Ascending aorta (tissue), 2 donors: ENCODE data around the gene ZBTB7C. TPM values are rescaled to one million over a fixed set of nuclear protein-coding genes. Genes with fewer than 3 reads are reported as not detected.

ENCODE experiments used
- DNase-seq, 2 donors: peaks; one replicate each; pipeline ENCODE4 v3.0.0-alpha.2; 2019; ENCODE audit warnings: low spot score in 2 of 2
- H3K27ac ChIP-seq, 2 donors: fragments of 200-600 bp; sonication (generic); one replicate each; pipeline ENCODE4 v1.5.1; 2016 to 2017; ENCODE audit warnings: mild to moderate bottlenecking in 1 of 2
- H3K27me3 ChIP-seq: fragments of 200-600 bp; sonication (generic); one replicate; pipeline ENCODE4 v1.5.1; 2017
- H3K36me3 ChIP-seq, 2 donors: fragments of 200-600 bp; sonication (generic); one replicate each; pipeline ENCODE4 v1.5.1; 2016
- H3K4me1 ChIP-seq, 2 donors: fragments of 200-600 bp; sonication (generic); one replicate each; pipeline ENCODE4 v1.5.1; 2016 to 2017; ENCODE audit warnings: mild to moderate bottlenecking in 1 of 2
- H3K4me3 ChIP-seq, 2 donors: fragments of 200-600 bp; sonication (generic); one replicate each; pipeline ENCODE4 v1.5.1; 2016 to 2017; ENCODE audit warnings: mild to moderate bottlenecking in 1 of 2
- H3K9me3 ChIP-seq, 2 donors: fragments of 200-600 bp; sonication (generic); one replicate each; pipeline ENCODE4 v1.5.1; 2016
- intact Hi-C: fragments of 100-400 bp; cut with DNase I; formaldehyde crosslinking; loops from one replicate; pipeline ENCODE4 v1.15.1; 2023
- total RNA-seq: library from RNA; depleted of rRNA; stranded (reverse); fragments of >200 nt; gene quantifications from one replicate; pipeline ENCODE4 v1.1.0, GENCODE V29; 2016
- TF ChIP-seq, protein P1 (sequence below), 3 experiments: fragments of 200-600 bp in 2 of 3; fragments of 450-650 bp in 1 of 3; sonication (generic) in 2 of 3; IDR thresholded peaks; one replicate each; pipeline ENCODE4 v1.5.1; 2016 to 2019; ENCODE audit warnings: antibody characterized with exemption in 3 of 3, mild to moderate bottlenecking in 1 of 3, moderate library complexity in 1 of 3

Gene ZBTB7C
- total RNA-seq, 1 donor from 2014 or later: 8.1 TPM

GRCh38 chr18:48326901-48327675, 82.1 kb downstream of the ZBTB7C start:
- H3K4me1 ChIP-seq: peaks cover 7 to 19% of the 10 kb centered on the region in 2 donors
- H3K27me3 ChIP-seq: no peaks in the 10 kb centered on the region
- H3K27ac ChIP-seq: peak overlapping the region; percentile 54 to 69
- no peaks in the 10 kb centered on the region for H3K9me3 ChIP-seq
- no peak for DNase-seq
- TF ChIP-seq, protein P1, sequence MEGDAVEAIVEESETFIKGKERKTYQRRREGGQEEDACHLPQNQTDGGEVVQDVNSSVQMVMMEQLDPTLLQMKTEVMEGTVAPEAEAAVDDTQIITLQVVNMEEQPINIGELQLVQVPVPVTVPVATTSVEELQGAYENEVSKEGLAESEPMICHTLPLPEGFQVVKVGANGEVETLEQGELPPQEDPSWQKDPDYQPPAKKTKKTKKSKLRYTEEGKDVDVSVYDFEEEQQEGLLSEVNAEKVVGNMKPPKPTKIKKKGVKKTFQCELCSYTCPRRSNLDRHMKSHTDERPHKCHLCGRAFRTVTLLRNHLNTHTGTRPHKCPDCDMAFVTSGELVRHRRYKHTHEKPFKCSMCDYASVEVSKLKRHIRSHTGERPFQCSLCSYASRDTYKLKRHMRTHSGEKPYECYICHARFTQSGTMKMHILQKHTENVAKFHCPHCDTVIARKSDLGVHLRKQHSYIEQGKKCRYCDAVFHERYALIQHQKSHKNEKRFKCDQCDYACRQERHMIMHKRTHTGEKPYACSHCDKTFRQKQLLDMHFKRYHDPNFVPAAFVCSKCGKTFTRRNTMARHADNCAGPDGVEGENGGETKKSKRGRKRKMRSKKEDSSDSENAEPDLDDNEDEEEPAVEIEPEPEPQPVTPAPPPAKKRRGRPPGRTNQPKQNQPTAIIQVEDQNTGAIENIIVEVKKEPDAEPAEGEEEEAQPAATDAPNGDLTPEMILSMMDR (IDR thresholded peaks at IDR 0.05): no peak
- intact Hi-C loops: no loop called here
- no peaks in the 10 kb centered on the region for H3K36me3 ChIP-seq
- no peak overlapping the region for H3K4me3 ChIP-seq

DNA sequence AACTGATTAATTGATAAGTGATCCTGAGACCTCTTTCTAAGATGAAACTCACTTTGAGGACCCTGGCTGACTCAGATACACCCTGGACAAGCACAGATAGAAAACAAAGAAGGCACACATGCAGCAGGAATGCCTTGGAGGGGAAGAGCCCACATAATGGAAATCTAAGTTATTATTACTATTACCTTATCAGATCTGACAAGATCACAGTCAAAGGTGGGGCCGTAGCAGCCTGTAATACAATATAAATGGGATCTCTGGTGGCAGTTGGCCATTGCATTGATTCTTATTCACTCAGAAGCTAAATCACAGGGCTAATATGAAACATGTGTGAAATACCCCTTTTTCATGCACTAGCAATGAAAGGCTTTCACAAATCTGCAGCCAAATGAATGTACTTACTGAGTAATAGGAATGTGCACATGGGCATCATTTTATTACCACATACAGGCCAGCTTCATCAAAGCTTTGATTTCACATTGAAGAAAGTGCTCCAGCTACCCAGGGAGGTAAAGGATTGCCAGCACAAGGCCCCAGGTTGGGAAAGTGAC, 84.0 kb downstream of the ZBTB7C start:
- Histone ChIP-seq H3K27me3 (no peaks in the 10 kb centered on the region), H3K4me3 (no peak overlapping the region), H3K36me3 (no peaks in the 10 kb centered on the region), H3K4me1 (peaks cover 6 to 18% of the 10 kb centered on the region in 2 donors), H3K9me3 (no peaks in the 10 kb centered on the region), H3K27ac (no peak overlapping the region)
- TF ChIP-seq, protein P1 (IDR thresholded peaks at IDR 0.05): no peak
- intact Hi-C loops: no loop called here
- DNase-seq: no peak

- intact Hi-C loops: no loop called here
- Histone ChIP-seq H3K36me3 (no peaks in the 10 kb centered on the region), H3K27ac (no peak overlapping the region), H3K27me3 (no peaks in the 10 kb centered on the region), H3K4me1 (peaks cover under 1 to 13% of the 10 kb centered on the region in 2 donors), H3K4me3 (no peak overlapping the region), H3K9me3 (no peaks in the 10 kb centered on the region)
- DNase-seq: no peak
- TF ChIP-seq, protein P1 (IDR thresholded peaks at IDR 0.05): no peak
These were observed 84.5 kb downstream of the ZBTB7C start for GRCh38 chr18:48324651-48325050.

GRCh38 chr18:48323151-48323550, 86.0 kb downstream of the ZBTB7C start:
- Histone ChIP-seq H3K36me3 (no peaks in the 10 kb centered on the region), H3K9me3 (no peaks in the 10 kb centered on the region), H3K27ac (no peak overlapping the region), H3K4me3 (no peak overlapping the region), H3K27me3 (no peaks in the 10 kb centered on the region), H3K4me1 (peaks cover 0 to 4% of the 10 kb centered on the region in 2 donors)
- intact Hi-C loops: no loop called here
- DNase-seq: no peak
- TF ChIP-seq, protein P1 (IDR thresholded peaks at IDR 0.05): no peak

GRCh38 chr18:48321536-48321935, 87.6 kb downstream of the ZBTB7C start:
- intact Hi-C loops: no loop called here
- Histone ChIP-seq H3K27ac (no peak overlapping the region), H3K4me1 (no peaks in the 10 kb centered on the region), H3K4me3 (no peak overlapping the region), H3K27me3 (no peaks in the 10 kb centered on the region), H3K9me3 (no peaks in the 10 kb centered on the region), H3K36me3 (no peaks in the 10 kb centered on the region)
- TF ChIP-seq, protein P1 (IDR thresholded peaks at IDR 0.05): no peak
- DNase-seq: no peak
